Activated CD4-positive, alpha-beta T cell treated with anti-CD3 and anti-CD28 coated beads for 48 hours (primary cell): ENCODE data around the gene XPO6.

Experiments used
- DNase-seq: peaks from one replicate; pipeline ENCODE4 v3.0.0-alpha.2; 2020

Gene XPO6

GRCh38 chr16:28058839-28059589, 152.8 kb downstream of the XPO6 start:
- peak; percentile 17 for DNase-seq

GRCh38 chr16:28057949-28058348, 153.8 kb downstream of the XPO6 start:
- DNase-seq, result no peak

DNA sequence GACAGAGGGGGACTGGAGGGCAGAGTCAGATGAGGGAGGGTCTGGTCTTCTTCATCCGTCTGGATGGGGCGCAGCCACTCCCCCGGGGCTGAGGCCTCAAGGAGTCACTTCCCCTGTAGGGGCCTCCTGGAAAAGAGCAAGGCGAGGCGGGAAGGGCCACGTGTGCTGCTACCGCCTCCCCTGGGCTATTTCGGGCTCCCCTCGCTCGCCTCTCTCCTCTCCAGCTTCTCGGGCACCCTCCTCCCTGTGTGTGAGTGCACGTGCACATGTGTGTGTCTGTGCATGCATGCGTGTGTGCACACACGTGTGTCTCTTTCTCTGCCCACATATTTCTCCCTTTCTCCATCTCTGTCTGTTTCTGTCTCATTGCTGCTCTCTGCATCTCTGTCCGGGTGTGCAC, 158.3 kb downstream of the XPO6 start:
- DNase-seq, result no peak

DNA sequence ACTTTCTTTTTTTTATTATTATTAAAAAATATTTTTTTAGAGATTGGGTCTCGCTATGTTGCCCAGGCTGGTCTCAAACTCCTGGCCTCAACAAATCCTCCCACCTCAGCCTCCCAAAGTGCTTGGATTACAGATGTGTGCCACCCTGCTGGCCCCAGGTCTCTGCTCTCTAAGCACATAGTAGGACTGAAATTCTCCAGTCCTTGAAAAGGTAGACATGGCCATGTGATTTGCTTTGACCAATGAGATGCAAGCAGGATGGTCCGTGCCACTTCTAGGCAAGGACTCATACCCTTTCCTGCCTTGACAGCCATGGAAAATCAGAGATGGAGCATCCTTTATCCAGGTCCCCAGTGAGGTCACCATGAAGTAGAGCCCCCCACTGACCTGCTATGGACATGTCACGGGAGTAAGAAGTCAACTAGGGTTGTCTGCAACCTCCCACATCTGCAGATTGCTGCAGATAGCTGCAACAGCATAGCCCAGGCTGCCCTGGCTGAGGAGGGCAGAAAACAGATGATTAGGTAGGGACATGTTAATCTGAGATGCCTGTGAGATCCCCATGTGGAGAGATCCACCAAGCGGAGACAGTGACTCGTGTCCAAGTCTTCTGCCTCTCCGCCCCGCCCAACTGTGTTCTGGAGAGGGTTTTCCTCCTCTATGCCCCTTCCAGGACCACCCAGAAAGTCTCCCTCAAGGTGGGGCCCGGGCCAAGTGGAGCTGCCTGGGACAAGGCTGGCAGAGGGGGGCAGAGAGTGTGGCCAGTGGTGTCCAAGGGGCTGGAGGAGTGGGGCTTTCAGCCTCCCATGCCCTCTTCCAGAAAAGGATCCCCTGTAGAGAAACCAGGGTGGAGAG, 159.3 kb downstream of the XPO6 start:
- no peak for DNase-seq

- no peak for DNase-seq
Measured at GRCh38 chr16:28051486-28051885, 160.3 kb downstream of the XPO6 start.
